ENCODE results near the gene ZNF92. TPM values are rescaled to one million over a fixed set of nuclear protein-coding genes. Genes with fewer than 3 reads are reported as not detected.
"Not testable (repeated sequence)": the region's sequence is repeated elsewhere in the genome, so short reads cannot be mapped to it uniquely, and the experiment has no call there.

ZNF92 gene
- total RNA-seq, 1 donor from 2014 or later: 8.6 TPM

DNA sequence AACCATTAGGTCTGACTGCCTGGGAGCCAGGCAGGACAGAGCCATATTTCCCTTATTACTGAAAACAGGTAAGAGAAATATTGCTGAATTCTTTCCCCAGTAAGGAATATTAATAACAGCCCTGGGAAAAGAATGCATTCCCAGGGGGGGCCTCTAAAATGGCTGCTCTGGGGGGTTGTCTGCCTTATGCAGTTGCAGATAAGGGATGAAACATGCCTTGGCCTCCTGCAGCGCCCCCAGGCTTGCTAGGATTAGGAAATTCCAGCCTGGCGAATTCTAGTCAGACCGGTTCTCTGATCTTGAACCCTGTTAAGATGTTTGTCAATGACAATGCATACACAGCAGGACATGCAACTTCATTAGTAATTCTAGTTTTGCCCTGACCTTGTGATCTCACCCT, 49.6 kb downstream of the ZNF92 start:
- DNase-seq (ENCODE audit: low spot score): not testable (repeated sequence)

DNA sequence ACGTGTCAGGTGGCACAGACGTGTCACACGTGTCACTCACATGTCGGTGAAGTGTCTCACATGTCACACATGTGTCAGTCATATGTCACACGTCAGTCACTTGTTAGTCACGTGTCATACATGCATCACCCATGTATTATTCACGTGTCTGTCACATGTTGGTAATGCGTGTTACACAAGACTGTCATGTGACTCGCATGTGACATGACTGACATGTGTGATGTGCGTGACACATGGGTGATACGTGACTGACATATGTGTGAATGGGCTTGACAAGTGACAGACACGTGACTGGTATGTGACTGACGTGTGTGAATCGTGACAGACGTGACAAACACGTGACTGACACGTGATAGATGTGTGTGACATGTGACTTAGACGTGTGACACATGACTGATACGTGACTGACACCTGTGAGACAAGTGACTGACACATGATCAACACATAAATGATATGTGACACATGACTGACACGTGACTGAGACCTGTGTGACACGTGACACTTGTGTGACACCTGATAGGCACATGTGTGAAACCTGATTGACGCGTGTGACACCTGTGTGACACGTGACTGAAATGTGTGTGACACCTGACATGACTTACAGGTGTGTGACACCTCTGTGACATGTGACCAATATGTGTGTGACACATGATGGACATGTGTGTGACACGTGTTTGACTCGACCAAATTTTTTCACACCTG, 56.1 kb downstream of the ZNF92 start:
- no peak for DNase-seq (ENCODE audit: low spot score)

DNA sequence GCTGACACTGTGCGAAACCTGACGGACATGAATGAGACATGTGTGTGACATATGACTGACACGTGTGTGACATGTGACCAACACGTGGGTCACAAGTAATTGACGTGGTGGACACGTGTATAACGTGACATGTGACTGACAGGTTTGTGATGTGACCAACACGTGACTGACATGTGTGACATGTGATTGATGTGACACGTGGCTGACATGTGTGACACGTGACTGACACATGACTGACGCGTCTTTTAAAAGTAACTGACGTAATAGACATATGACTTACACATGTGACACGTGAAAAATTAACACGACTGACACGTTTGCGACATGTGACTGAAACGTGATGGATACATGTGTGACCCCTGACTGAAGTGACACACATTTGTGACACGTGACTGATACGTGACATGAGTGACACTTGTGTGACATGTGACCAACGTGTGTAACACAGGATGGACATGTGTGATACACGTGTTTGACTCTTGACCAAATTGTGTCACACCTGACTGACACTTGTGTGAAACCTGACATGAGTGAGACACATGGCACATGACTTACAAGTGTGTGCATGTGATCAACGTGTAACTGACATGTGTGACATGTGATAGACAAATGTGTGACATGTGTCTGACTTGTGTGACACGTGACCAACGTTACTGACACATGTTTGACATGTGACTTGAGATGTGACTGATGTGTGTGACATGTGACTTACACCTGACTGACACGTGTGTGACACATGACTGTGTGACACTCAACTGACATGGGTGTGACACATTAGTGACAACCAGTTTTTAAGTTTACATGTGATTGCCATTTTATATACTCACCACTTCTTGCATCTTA, 56.9 kb downstream of the ZNF92 start:
- DNase-seq (ENCODE audit: low spot score): no peak

DNA sequence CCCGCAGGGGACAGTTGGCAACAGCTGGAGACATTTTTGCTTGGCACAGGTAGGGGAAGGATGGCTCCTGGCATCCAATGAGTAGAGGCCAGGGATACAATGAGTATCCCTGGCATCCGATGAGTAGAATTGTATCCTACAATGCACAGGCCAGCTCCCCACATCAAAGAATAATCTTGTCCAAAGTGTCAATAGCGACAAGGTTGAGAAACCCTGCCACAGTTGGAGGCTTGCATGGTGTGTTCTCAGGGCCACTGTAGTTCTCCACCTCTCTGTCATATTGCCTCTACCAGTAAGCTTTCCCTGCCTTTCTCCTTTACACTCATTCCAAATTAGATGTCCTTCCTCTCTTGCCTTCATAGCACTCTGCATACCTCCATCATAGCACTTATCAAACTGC, 60.7 kb downstream of the ZNF92 start:
- no peak for DNase-seq (ENCODE audit: low spot score)

DNA sequence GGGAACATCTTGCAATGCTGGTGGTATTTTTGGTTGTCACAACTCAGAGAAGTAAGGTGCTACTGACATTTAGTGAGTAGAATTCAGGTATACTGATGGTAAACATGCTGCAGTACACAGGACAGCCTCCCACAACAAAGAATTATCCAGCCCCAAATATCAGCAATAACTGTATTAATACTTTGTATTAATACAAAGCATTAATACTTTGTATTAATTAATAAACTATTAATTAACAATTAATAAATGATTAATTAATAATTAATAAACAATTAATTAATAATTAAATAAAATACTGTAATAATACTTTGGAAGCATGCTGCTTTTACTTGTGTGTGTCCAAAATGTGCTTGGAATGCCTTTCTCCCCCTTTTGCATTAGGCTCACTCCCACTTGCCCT, 62.5 kb downstream of the ZNF92 start:
- DNase-seq (ENCODE audit: low spot score): no peak

DNA sequence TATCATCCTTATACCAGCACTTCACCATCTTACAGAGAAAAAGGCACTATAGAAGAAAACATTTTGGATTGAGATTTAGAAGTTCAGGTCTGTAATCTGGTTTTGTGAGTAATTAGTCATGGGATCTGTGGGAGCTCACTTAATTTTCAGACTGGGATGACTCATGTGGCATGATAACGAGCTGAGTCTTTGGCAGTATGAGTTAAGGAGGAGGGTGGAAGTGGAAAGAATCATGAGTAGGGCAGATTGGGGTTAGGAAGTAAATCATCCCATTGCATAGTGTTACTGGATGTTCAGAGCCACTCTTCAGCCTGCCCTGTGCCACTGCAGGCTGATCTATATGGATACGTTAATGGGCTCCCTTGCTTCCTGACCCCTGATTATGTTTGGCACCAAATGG, 64.9 kb downstream of the ZNF92 start:
- no peak for DNase-seq (ENCODE audit: low spot score)

DNA sequence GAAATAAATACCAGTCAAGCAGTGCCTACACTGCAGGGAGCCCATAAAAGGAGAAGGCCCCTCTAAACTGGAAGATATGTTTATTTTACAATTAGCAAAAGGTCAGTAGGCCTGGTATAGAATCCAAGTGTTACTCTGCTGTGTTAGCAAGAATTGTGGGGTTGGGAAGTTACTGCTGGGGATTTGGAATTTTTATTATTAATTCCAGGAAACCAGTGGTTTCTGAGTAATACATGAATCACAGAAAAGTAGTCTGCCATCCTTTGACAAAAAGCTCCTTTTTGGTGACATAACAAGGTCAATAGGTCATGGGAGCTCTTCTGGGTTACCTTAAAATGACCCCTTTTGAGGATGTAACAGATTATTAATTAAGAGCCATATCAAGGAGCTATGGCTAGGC, 67.4 kb downstream of the ZNF92 start:
- DNase-seq (ENCODE audit: low spot score): no peak

DNA sequence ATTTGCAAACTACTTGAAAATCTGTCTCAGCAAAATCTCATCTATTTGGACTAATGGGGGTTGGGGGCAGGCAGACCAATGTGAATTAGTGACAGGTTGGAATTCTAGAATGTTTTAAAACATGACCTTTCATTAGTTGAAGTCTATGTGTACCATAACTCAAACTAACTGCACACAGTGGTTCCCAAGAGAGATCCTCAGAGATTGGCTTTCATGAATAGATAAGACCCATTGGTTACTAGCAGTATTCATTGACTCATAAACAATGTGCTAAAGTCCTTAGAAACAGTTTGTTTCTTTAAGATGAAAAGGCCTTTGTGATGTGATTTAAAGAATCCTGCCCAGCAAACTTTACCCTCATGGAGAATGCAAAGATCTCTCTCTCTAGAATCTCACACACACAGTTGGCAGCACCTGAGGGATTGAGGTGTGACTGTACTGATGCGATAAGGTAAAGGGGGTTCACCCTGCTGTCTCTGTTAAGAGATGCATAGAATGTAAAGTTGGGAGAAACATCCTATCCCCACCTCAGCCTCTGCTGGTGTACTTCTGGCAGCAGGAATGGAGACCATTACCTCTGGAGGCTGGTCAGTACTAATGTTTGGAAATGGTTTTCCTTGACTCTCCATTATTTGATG, 70.7 kb downstream of the ZNF92 start:
- DNase-seq (ENCODE audit: low spot score): no peak

DNA sequence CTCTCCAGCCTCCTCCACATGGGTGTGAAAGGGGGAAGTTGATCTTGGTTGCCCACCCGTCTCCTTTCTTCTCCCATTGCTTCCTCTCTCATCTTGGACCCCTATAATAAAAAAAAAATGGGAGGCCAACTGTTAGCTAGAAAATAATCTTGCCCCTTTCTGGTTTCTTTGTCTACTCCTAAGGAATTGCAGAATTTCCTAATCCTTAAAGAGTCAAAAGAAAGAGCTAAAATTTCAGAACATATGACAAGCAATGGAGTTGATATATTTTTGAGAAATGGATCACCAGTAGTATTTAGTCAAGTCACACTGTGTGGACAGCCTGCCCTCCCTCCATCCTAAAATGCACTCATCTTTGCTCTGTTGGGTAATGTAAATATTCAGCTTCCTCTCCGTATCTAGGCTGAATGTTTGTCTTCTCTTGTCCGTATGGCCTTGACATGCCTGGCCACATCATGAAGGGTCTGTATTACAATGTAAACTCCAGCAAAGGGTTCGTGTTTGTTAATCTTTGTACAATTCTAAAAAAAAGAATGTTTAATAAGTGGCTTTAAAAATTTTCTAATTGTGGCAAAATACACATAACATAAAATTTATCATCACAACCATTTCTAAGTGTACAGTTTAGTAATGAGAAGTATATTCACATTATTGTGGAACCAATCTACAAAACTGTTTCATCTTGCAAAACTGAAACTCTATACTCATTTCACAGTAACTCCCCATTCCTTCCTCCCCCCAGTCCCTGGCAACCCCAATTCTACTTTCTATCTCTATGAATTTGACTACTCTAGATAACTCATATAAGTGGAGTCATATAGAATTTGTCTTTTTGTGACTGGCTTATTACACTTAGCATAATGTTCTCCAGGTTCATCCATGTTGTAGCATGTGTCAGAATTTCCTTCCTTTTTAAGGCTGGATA, 71.5 kb downstream of the ZNF92 start:
- no peak for DNase-seq (ENCODE audit: low spot score)

DNA sequence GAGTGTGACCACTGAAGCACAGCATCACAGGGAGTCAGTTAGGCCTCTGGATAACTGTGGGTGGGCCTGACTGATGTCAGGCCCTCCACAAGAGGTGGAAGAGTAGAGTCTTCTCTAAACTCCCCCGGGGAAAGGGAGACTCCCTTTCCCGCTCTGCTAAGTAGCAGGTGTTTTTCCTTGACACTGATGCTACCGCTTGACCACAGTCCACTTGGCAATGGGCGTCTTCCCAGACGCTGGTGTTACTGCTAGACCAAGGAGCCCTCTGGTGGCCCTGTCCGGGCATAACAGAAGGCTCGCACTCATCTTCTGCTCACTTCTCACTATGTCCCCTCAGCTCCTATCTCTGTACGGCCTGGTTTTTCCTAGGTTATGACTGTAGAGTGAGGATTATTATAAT, 73.4 kb downstream of the ZNF92 start:
- DNase-seq (ENCODE audit: low spot score): not testable (repeated sequence)

DNA sequence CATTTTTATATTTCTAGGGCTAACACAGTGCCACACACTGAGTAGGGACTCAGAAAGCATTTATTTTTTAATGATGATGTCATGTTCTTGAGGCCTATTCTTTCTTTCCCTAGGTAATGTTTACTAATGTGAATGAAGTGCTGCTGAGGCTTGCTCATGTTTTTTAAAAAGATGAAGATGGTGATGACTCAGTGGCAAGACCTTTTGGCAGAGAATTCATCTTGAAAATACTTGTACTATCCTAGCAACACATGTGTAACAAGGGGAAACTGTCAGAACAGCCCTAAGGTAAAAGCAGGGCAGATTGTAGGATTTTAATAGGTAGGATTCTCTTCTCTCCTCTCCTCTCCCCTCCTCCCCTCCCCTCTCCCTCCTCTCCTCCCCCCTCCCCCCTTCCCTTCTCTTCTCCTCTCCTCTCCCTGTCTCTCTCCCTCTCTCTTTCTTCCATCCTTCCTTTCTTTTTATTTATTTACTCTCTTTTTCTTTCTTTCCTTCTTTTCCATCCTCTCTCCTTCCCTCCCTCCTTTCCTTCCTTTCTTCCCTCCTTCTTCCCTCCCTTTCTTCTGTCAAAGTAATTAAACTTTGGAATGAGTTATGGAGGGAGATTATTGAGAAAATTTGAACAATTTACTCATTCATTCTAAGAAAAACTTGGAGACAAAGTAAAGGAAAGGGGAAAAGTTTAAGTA, 75.3 kb downstream of the ZNF92 start:
- no peak for DNase-seq (ENCODE audit: low spot score)

DNA sequence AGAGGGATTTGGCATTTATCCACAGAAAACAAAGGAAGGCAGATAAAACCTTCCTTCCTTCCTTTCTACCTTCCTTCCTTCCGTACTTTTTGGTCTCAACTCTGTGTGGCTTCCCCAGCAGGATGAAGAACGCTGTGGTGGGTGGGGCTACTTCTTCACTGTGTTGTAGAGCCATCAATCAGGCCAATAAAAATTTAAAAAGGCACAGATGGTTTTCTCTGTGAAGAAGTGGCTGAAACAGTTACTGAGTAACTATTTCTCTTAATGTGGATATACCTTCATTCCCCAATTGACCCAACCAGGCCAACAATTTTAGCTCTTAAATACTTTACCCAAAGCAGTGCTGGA, 75.8 kb downstream of the ZNF92 start:
- DNase-seq (ENCODE audit: low spot score): no peak
